ENCODE results near the gene RYR3. TPM values are rescaled to one million over a fixed set of nuclear protein-coding genes. Genes with fewer than 3 reads are reported as not detected.

Gene RYR3
- total RNA-seq, 6 experiments from 2014 or later: not detected

- no peak overlapping the region for H3K27ac Mint-ChIP-seq
- H3K9me3 Mint-ChIP-seq: no peaks in the 10 kb centered on the region
- peaks cover 33% of the 10 kb centered on the region for H3K27me3 Mint-ChIP-seq (ENCODE audit: insufficient read depth)
- TF ChIP-seq, protein P1, sequence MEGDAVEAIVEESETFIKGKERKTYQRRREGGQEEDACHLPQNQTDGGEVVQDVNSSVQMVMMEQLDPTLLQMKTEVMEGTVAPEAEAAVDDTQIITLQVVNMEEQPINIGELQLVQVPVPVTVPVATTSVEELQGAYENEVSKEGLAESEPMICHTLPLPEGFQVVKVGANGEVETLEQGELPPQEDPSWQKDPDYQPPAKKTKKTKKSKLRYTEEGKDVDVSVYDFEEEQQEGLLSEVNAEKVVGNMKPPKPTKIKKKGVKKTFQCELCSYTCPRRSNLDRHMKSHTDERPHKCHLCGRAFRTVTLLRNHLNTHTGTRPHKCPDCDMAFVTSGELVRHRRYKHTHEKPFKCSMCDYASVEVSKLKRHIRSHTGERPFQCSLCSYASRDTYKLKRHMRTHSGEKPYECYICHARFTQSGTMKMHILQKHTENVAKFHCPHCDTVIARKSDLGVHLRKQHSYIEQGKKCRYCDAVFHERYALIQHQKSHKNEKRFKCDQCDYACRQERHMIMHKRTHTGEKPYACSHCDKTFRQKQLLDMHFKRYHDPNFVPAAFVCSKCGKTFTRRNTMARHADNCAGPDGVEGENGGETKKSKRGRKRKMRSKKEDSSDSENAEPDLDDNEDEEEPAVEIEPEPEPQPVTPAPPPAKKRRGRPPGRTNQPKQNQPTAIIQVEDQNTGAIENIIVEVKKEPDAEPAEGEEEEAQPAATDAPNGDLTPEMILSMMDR (IDR thresholded peaks at IDR 0.05): no peak
- DNase-seq: no peak
- no peaks in the 10 kb centered on the region for H3K36me3 Mint-ChIP-seq (ENCODE audit: low read depth)
- H3K4me1 Mint-ChIP-seq (ENCODE audit: low read depth): peaks cover 4% of the 10 kb centered on the region; the same call in 1 of the 2 replicates
- H3K4me3 Mint-ChIP-seq: no peak overlapping the region
Observed at GRCh38 chr15:33311312-33311971, 675 bp downstream of the RYR3 start.

DNA sequence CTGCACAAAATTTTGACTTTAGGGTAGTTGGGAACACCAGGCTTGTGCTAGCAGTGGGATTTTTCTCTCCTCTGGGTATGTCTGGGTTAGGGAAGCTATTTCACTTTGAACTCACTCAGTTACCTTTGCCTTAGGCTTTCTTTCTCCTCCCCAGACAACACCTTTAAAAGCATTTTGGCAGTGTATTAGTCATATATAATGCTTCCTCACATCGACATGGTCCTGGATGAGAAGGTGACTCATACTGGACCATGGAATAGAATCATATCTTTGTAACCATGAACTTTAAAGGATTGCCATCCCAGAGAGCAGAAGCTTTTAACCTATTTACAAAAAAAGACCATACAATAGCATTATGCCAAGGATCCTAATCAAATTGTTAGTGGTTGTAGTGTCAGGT lies 2.7 kb downstream of the RYR3 start:
- peaks cover 45% of the 10 kb centered on the region for H3K27me3 Mint-ChIP-seq (ENCODE audit: insufficient read depth)
- H3K36me3 Mint-ChIP-seq (ENCODE audit: low read depth): no peaks in the 10 kb centered on the region
- peaks cover 4% of the 10 kb centered on the region; the same call in 1 of the 2 replicates for H3K4me1 Mint-ChIP-seq (ENCODE audit: low read depth)

GRCh38 chr15:33314069-33314468 lies 3.3 kb downstream of the RYR3 start:
- Mint-ChIP-seq H3K27me3 (ENCODE audit: insufficient read depth) (peaks cover 47% of the 10 kb centered on the region), H3K9me3 (no peaks in the 10 kb centered on the region), H3K27ac (no peak overlapping the region), H3K36me3 (ENCODE audit: low read depth) (no peaks in the 10 kb centered on the region), H3K4me3 (no peak overlapping the region; the same call in 1 of the 2 replicates), H3K4me1 (ENCODE audit: low read depth) (peaks cover 4% of the 10 kb centered on the region; the same call in 1 of the 2 replicates)
- TF ChIP-seq, protein P1 (IDR thresholded peaks at IDR 0.05): no peak
- DNase-seq: no peak

More for the DNA sequence above, 2.7 kb downstream of the RYR3 start:
- Mint-ChIP-seq H3K27ac (no peak overlapping the region), H3K9me3 (no peaks in the 10 kb centered on the region), H3K4me3 (no peak overlapping the region)
- no peak for DNase-seq
- TF ChIP-seq, protein P1 (IDR thresholded peaks at IDR 0.05): no peak

- Mint-ChIP-seq H3K27me3 (ENCODE audit: insufficient read depth) (peaks cover 39% of the 10 kb centered on the region), H3K4me1 (ENCODE audit: low read depth) (peaks cover 4% of the 10 kb centered on the region; the same call in 1 of the 2 replicates), H3K4me3 (no peak overlapping the region), H3K36me3 (ENCODE audit: low read depth) (no peaks in the 10 kb centered on the region), H3K9me3 (no peaks in the 10 kb centered on the region), H3K27ac (no peak overlapping the region)
- no peak for DNase-seq
- TF ChIP-seq, protein P1 (IDR thresholded peaks at IDR 0.05): no peak
Observed at GRCh38 chr15:33315044-33315443, 4.3 kb downstream of the RYR3 start.

- Mint-ChIP-seq H3K9me3 (no peaks in the 10 kb centered on the region), H3K36me3 (ENCODE audit: low read depth) (no peaks in the 10 kb centered on the region), H3K27me3 (ENCODE audit: insufficient read depth) (peaks cover 27% of the 10 kb centered on the region), H3K4me1 (ENCODE audit: low read depth) (peaks cover 4% of the 10 kb centered on the region; the same call in 1 of the 2 replicates), H3K4me3 (no peak overlapping the region), H3K27ac (no peak overlapping the region)
- no peak for DNase-seq
- TF ChIP-seq, protein P1 (IDR thresholded peaks at IDR 0.05): no peak
Observed at GRCh38 chr15:33317896-33318295, 7.1 kb downstream of the RYR3 start.
